ENCODE data around the gene SLC39A1.

SLC39A1 gene

DNA sequence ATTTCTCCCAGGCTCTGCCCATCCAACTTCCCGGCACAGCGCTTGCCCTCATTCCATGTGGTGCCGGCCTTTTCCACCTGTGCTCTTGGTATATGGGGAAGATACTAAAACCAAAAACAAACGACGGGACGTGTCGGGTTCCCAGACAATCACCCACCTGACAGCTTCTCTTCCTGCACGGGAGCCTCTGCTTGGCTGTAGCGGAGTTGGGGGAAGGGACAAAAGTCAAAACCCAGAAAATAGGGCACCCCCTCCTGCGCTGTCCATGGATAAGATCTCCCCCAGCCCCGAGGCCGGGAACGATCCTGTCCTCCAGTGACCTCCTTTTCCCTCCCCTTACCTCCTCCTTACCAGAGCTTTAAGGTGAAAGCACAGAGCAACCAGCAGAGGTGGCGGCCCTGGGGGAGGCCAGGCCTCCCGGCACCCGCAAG is 13.5 kb upstream of the SLC39A1 start:
- no peak for DNase-seq

GRCh38 chr1:153973525-153973924 is 10.2 kb upstream of the SLC39A1 start:
- DNase-seq, result no peak

DNA sequence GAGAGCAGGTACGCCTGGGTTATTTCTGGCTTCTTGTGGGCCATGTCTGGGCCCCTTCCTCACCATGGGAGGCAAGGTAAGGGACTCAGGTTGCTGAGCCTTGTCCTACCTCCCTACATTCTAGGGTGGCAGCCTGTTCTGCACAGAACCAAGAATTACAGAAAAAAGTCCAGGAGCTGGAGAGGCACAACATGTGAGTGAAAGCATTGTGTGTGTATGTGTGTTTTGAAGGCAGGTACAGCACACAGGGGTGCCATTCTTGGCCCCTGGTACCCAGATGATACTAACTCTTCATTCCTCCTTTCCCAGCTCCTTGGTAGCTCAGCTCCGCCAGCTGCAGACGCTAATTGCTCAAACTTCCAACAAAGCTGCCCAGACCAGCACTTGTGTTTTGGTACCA is 9.7 kb upstream of the SLC39A1 start:
- DNase-seq, result no peak

DNA sequence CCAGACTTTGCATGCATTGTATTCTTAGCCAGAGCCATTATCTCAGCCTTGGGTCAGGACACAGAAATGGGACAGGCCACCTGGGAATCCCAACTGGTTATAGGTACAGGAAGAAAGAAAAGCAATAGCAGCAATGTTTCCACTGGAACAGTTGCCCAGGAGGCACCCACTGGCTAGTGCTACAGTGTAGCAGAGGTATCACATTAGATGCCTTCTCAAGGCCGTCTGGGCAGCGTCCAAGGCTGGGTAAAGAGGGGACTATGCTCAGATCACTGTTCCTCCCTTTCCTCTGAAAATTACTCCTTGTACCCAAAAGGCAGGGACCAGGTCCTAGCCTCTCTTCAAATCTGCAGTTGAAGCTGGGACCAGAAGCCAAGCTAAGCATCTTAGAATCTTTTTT is 7.0 kb upstream of the SLC39A1 start:
- no peak for DNase-seq

DNA sequence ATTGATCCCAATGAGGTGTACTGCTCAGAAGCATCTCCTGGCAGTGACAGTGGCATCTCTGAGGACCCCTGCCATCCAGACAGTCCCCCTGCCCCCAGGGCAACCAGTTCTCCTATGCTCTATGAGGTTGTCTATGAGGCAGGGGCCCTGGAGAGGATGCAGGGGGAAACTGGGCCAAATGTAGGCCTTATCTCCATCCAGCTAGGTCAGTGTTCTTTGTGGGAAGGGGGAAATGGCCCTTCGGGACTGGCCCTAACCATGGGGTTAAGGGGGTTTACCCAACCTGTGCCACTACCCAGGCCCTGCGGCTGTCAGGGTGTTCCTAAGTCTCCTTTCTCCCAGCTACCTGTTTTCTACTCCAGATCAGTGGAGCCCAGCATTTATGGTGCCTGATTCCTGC is 5.6 kb upstream of the SLC39A1 start:
- no peak for DNase-seq

- DNase-seq, result no peak
Observed at GRCh38 chr1:153968408-153968807, 5.1 kb upstream of the SLC39A1 start.

- no peak for DNase-seq
Observed at GRCh38 chr1:153968000-153968363, 4.6 kb upstream of the SLC39A1 start.

DNA sequence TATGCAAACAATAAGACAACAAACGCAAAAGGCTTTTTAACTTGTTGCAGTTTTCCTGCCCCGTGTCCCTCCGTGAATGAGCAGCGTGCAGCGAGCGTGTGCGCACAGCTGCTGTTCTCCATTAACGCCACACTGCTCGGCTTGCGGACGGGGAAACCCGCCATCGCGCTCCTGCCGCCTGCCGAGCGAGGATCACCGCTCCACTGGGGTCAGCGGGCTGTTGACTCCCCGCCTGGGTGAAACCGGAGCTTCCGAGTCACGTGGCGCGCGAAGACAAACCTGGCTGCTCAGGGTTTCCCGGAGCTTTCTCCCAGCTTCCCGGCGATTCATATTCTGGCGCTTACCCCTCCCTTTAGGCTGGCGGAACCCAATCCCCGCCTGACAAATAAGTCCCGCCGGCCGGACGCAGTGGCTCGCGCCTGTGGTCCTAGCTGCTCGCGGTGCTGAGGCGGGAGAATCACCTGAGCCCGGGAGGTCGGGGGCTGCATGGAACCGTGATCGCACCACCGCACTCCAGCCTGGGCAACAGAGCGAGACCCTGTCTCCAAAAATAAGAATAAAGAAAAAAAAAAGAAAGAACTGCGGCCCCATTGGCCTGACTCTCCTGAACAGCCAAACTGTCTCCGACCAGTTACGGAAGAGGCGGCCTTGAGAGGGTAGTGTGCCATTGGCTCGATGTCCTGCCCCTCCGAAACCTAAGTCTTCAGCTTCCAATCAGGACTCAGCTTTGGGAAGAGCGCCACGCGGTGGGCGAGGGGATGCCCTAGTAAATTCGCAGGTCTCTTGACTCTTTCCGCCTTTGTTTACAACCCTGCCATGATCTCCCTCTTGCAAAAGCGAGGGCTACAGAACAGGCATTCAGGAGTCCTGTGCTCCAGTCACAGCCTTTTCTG is 4.0 kb upstream of the SLC39A1 start, which contains the start of gene CREB3L4:
Gene CREB3L4 (plus strand): TSS at position 796 of the 893 bp plus-strand sequence. CDS start 624 bp downstream, outside the sequence.
- DNase-seq, result peak; percentile 95 to 96 (median 96)

DNA sequence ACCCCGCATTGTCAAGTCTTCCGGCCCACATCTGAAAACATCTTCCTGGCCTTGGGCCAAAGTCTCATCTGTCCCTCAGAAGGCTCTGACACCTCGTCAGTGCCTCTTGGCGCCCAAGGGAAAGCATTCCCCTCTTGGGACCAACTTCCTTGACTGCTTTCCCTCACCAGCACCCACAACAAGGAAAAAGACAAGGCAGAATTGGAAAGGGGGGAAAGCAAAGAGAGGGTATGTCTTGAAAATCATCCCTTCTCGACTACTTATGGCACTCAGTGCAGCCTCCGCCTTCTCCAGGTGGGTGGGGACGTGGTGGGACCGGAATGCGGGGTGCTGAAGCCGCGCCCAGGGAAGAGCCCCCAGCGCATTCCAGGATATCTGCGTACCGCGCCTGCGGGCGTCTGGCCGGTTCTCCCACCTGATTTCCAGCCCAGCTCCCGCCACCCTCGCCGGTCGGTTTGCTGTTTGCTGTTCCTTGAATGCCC is 554 bp upstream of the SLC39A1 start:
- peak in 1 of 3 donors; percentile 26 for DNase-seq

- DNase-seq, result peak; percentile 80 to 86 (median 84)
Observed at GRCh38 chr1:153962088-153963029, 978 bp downstream of the SLC39A1 start.

- no peak for DNase-seq
Observed at GRCh38 chr1:153961421-153961820, 1.9 kb downstream of the SLC39A1 start.

GRCh38 chr1:153960206-153960605 is 3.1 kb downstream of the SLC39A1 start:
- no peak for DNase-seq

GRCh38 chr1:153959454-153959853 is 3.9 kb downstream of the SLC39A1 start:
- no peak for DNase-seq

DNA sequence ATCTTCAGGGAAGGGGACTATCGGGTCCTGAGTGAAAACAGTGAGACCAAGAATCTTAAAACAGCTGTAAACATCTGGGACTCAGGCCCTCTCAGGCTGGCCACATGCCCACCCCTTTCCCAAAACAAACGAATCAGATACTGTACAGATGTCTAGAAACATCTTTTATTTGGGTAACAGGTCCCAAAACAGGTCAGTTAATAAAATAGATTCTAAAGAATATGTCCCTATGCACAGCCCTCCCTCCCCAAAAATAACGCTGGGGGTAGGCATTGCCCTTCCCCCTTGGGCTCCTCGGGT is 4.4 kb downstream of the SLC39A1 start:
- DNase-seq, result no peak

- DNase-seq, result peak; percentile 98
Observed at GRCh38 chr1:153958111-153958960, 5.0 kb downstream of the SLC39A1 start, which contains the start of gene CRTC2. Gene CRTC2, minus strand, starts transcription at chr1:153958612. Its CDS starts 115 bp downstream, at chr1:153958497.

GRCh38 chr1:153957744-153958110 is 5.6 kb downstream of the SLC39A1 start:
- peak; percentile 38 to 58 (median 57) for DNase-seq

DNA sequence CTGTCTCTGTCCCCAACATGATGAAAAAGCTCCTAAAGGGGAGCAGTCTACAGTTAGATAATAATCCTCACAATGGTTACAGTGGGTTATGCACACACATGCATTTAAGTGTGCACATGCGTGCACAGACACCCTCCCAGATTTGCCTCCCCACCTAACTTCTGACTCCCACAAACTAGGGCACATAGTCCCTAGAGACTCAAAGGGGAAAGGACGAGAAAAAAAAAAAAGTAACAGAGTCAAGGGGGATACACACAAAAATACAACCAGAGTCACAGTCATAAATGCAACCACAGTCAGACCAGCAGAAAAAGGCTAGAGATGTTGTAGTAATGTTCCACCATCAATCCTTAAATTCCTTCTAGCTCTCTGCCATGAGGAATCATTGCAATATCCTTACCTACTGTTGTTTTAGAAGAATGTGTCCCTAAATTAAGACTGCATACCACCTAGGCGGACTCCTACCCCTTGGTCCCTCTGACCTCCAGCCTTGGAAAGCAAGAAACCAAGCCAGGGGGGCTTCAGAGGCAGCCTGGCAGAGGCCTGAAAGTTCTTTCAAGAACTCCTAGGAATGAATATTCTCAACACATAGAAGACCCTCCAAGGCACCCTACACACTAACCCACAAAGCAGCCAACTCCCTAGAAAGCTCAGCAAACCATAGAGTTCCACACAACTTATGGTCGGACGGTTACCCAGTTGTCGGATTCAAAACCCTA is 6.2 kb downstream of the SLC39A1 start:
- DNase-seq, result no peak

GRCh38 chr1:153954826-153955225 is 8.5 kb downstream of the SLC39A1 start:
- DNase-seq, result no peak

DNA sequence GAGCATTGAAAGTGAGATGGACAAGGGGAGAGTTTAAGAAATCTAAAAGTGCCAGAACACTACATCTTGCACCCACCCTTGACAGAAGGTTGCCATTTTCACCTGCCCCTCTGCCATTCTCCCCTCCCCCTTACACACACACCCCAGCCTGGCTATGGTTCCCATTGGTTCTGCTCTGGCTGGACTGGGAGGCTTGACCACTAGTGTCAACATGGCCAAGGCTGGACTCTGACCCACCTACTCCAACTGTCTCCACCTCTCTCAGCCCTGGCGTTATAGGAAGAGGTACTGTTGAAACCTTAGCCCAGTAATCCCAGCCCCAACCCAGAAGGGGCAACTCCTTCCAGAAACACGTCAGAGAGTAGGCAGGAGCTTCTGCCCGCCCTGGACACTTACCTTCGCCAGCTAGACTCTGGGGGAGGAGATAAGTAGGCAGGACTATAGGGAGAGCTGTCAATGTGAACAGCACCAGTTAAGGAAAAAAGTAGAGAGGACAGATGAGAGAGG is 9.4 kb downstream of the SLC39A1 start:
- no peak for DNase-seq

- no peak for DNase-seq
Observed at GRCh38 chr1:153951801-153952200, 11.5 kb downstream of the SLC39A1 start.

- no peak for DNase-seq
Observed at GRCh38 chr1:153951183-153951582, 12.2 kb downstream of the SLC39A1 start.
